ENCODE measurements around the gene OR6B3. TPM values are rescaled to one million over a fixed set of nuclear protein-coding genes. Genes with fewer than 3 reads are reported as not detected.

The OR6B3 gene
- total RNA-seq (ENCODE audit: low replicate concordance), result not detected in 2 replicates

DNA sequence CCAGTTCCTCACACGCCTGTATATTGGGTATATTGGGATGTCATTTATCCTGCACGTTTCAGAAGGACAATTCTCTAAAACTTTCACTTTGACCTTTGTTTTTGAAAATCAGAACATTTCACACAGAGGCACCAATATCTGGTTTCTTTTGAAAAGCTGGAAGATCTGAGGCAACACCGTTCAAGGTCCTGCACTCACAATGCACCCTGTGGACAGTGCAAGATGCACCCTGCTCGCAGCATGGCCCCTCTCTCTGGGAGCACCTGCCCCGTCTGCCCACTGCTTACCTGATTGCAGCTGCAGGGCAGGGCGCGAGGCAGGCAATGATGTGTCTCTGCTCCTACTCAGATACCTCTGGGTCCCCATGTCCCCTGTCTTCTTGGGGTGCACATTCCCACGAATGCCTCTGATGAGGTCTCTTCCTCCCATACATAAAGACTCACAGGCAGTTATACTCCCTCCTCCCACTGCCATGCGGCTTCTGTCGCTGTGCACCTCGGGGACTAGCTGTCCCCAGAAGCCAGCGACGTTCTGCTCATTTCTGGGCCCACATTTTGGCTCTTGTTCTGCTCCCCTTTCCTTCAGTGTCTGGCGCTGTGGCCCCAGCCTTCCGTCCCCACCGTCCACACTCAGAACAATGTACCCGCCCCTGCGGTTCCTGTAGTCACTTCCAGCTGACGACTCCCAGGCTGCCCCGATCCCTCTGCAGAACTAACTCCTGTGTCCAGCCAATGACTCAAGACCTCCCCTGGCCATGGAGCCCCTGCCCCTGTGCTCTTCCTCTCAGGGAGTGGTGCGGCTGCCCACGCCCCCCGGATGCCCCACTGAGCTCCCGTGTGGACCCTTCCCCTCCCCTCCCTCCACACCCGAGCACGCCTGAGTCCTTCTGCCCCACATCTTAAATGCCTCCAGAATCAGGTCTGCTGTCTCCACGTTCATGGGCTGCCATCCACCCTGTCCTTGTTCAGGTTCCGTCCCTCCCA is at the start of gene OR6B3:
Gene OR6B3 (minus strand): TSS at position 349 of the 983 bp plus-strand sequence.

DNA sequence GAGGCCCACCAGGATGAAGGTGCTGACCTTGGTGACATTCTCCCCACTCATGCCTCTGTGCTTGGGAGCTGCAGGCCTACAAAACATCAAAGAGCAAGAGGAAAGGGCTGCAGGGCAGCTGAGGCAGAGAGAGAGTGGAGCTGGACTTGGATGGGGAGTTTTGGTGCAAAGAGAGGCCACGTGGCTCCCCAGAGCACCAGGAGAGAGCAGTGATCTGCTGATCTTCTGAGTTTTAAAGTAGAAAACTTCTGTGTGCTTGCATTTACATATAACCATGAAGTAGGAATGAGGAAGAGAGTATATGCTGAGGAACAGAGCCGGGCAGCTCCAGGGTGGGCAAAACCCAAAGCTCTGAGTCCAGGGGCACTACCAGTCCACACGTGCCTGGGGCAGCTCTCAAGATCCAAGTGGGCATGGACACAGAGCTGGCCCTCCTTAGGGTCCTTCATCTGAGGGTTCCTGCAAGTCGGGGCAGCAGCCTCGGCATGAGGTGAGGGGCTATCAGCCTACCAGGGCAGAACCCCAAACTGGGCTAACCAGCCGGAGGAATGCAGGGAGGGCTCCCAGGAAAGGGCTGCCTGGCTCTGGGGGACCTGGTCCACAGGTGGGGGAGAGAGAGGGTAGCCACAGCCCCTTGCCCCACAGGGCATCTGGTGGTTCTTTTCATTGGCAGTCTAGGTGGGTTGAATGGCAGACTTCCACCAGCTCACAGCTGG is 22.8 kb downstream of the OR6B3 start, which contains the start of gene OR6B2:
Gene OR6B2 (minus strand): TSS at position 51 of the 716 bp plus-strand sequence. CDS start 0 bp downstream, at position 51.

Other genes with a start within 250 kb of the OR6B3 start
- 122 and 129 TPM in 2 replicates for gene NDUFA10, start 28.2 kb downstream of the OR6B3 start, total RNA-seq (ENCODE audit: low replicate concordance)
- gene OR6B2, start 23.1 kb downstream of the OR6B3 start, total RNA-seq (ENCODE audit: low replicate concordance), result not detected in 2 replicates
- gene COPS9, start 82.8 kb upstream of the OR6B3 start, total RNA-seq (ENCODE audit: low replicate concordance), result 63.1 and 151 TPM in 2 replicates
- gene OTOS, start 87.1 kb upstream of the OR6B3 start, total RNA-seq (ENCODE audit: low replicate concordance), result 0.23 TPM in 1 of 2 replicates, not detected in the other